ENCODE results near the gene TRIM47.
A peak's percentile ranks its signal among the peaks of the same experiment; 100 is the strongest.
"Not testable (repeated sequence)": the region's sequence is repeated elsewhere in the genome, so short reads cannot be mapped to it uniquely, and the experiment has no call there.

TRIM47 gene

DNA sequence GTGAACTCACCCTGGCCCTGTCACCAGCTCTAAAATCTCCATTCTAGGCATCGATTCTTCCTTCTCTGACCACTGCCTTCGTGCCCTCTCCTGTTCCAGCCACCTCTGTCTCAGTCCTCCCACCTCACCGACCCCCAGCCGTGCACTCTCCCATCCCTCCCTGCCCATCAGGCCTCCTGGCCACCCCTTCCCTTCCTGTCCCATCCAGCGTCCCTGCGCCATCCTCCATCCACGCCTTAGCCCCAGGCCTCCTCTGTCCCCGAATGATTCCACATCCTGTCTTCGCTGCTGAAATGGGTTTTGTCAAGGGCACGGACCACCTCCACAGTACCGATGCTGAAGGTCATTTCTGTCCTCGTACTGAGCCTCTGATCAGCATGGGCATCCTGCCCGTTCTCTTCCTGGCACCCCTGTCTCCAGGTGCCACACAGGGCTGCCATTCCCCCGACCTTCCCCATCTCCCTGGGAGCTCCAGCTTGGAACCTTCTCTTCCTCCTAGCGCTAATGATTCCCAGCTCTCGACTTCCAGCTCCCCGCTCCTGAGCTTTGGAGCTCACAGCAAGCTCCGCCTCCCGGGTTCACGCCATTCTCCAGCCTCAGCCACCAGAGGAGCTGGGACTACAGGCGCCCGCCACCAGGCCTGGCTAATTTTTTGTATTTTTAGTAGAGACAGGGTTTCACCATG, 15.8 kb upstream of the TRIM47 start:
- H3K4me3 ChIP-seq (ENCODE audit: low read length), result no peak overlapping the region
- DNase-seq (ENCODE audit: low read depth, low spot score), result no peak

DNA sequence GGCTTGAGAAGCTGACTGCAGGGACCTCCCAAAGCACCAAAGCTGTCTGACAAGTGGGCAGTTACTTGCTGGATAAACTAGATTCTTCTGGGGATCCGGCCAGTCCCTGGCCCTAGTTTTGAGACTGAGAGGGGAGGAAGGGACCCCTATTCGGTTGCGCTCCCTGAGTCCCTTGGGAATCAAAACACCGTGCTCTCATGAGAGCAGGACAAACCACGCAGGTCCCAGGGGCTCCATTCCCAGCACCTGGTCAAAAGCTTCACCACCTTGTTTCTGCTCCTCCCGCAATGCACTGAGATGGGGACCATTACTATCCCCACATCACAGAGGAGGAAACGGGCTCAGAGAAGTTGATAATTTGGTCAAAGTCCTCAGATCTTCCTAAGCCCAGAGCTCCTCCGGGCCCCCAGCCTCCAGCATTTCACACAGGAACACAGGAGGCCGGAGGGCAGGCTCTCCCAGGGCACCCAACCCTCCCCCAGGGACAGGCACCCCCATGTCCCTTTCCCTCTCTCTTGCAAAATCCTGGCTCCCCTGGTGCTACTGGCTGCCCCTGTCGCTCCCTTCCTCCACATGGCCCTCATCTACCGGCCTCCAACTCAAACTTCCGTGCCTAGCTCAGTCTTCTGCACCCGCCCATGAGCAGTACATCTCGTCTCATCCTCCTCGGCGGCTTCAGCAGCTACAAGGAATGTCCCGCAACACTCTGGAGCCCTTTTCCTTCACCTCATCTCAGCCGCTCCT, 15.1 kb upstream of the TRIM47 start:
- DNase-seq (ENCODE audit: low read depth, low spot score), result no peak
- no peak overlapping the region for H3K4me3 ChIP-seq (ENCODE audit: low read length)

DNA sequence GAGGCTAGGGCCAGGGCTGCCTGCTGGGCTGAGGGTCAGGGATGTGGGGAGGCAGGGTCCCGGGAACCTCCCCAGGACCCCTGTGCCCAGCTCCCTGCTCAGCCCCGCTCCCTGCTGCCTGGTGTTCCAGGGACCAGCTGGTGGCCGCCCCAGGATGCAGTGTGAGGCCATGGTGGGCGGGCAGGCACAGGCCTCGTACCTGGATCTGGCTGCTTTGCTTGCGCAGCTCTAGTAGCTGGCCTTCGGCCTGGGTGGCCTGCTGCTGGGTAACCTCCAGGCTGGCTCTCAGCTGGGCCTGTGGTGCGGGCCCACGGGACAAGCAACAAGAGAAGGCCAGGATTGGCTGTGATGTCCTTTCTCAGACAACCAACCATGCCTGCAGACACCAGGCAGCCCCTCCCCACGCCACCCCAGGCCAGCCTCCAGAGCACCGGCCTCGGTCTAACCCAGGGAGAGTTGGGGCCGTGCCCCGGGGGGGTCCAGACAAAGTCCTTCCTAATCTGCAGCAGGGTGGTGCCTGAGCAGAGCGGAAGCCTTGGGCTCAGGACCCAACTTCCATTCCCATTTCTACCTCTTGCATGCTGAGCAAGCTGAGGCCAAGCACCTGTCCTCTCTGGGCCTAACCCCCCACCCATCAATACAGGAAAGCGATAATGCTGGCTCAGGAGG, 14.3 kb upstream of the TRIM47 start:
- no peak for DNase-seq (ENCODE audit: low read depth, low spot score)
- no peak overlapping the region for H3K4me3 ChIP-seq (ENCODE audit: low read length)

DNA sequence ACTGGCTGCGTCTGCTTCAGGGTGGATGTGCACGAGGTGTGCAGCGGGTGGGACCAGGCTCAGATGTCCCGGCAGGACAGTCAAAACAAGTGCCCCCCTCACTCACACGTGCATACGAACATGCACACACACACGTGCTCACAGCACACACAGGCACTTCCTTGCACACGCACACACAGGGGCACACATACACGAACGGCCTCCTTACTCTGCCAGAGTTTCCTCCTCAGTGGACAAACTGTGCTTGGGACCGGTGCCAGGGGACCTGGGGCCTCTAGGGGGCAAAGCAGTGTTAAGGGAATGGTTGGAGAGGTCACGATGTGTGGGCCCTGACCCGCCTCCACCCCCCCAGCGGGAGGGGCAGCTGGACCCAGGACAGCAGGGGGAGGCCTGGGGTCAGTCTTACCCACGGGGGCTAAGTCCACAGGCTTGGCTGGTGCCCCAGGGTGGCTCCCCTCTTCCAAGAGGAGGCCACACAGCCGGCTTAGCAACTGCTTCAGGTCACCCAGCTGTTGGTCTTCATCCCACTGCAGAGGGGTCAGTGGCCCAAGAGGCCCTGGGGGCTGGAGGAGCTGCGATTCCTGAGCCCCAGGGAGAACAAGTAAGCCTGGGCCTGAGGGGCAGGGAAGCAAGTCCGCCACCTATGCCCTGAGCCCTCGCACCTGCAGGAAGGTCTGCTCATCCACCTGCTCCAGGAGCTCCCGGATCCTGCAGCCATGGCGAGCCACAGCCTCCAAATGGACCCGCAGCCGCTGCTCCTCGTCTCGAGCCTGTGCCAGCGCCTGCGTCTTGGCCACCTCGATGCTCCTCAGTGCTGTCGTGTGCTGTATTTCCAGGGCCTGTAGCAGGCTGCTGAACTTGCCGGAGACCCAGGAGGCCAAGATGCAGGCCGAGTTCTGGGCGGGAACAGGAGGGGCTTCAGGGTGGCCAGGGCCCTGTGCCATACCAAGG, 13.5 kb upstream of the TRIM47 start:
- no peak overlapping the region for H3K4me3 ChIP-seq (ENCODE audit: low read length)
- no peak for DNase-seq (ENCODE audit: low read depth, low spot score)

DNA sequence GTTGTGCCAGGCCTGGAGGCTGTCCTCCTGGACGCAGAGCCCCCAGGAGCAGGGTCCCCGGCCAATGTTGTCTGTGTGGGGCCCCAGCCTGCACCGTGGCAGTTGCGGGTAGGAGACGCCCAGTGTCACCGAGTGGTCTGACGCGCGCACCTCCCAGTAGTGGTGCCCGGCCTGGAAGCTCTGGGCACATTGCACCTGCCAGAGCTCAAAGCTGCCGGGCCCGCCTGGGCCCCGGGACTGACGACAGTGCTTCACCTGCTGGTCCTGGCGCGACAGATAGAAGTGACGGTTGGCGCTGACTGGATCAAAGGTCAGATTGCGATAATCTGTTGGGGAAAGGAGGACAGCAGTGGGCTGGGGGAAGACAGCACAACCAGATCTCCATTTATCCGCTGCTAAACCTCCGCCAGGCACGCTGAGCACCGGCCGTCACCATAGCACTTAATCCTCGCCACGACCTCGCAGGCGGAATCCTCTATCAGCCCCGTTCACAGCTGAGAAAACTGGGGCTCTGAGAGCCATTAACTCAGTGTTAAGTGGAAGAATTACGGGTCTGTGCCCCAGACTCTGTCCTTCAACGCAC, 12.7 kb upstream of the TRIM47 start:
- no peak for DNase-seq (ENCODE audit: low read depth, low spot score)
- H3K4me3 ChIP-seq (ENCODE audit: low read length), result no peak overlapping the region

DNA sequence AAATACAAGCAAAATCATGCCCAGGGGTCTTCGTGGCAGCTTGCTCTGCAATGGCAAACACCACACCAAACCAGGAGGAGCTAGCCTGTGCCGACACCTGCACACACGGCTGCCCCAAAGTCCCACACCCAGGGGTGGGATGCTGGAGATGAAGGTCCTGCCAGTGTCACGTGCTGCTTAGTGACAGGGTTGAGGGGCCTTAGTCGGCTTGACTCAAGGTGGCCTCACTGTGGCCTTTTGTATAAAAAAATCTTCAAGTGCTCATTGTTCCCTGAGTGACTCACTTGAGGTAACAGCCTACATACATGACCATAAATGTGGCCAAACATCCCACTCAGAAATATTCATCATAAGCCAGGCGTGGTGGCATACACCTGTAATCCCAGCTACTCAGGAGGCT, 11.1 kb upstream of the TRIM47 start:
- H3K4me3 ChIP-seq (ENCODE audit: low read length), result no peak overlapping the region
- no peak for DNase-seq (ENCODE audit: low read depth, low spot score)

DNA sequence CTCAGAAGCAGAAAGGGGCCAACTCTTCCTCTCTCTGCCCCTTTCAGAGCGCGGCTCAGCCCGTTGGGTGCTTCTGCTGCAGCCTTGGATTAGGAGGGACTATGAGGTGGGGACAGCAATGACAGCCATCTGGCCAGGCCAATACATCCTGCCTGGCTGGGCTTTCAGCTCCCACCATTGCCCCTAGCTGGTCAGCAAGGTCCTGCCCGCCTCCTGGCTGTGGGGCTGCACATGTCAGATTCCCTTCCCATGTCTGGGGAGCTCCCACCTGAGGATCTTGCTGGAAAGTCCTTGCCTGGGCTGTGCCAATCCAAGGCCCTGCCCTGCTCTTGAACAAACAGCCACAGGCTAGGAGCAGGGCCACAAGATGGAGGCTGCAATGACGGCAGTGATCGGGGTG, 10.1 kb upstream of the TRIM47 start:
- no peak overlapping the region for H3K4me3 ChIP-seq (ENCODE audit: low read length)
- DNase-seq (ENCODE audit: low read depth, low spot score), result no peak

DNA sequence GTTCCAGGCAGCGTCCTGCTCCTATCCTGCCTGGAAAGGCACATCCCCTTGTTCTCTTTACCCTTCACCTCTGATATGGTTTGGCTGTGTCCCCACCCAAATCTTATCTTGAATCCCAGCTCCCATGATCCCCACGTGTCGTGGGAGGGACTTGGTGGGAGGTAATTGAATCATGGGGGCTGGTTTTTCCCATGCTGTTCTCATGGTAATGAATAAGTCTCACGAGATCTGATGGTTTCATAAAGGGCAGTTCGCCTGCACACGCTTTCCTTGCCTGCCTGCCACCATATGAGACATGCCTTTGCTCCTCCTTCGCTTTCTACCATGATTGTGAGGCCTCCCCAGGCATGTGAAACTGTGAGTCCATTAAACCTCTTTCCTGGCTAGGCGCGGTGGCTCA, 7.5 kb upstream of the TRIM47 start:
- DNase-seq (ENCODE audit: low read depth, low spot score); H3K4me3 ChIP-seq (ENCODE audit: low read length): not testable (repeated sequence)

DNA sequence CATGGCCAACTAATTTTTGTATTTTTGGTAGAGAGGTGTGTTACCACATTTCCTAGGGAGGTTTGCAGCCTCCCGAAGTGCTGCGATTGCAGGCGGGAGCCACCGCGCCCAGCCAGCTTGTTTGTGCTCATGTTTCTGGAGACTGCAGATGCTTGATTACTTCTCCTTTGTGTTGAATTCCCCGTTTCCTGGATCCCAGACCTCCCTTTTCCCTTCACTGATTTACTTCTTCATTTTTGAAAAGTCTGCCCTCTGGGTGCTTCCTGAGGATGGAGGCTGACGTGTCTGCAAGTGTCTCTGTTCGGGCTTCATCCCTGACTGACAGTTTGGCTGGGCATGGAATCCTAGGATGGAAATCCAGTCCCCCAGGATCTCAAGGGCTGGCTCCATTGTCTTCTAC, 7.0 kb upstream of the TRIM47 start:
- no peak for DNase-seq (ENCODE audit: low read depth, low spot score)
- H3K4me3 ChIP-seq (ENCODE audit: low read length), result no peak overlapping the region

DNA sequence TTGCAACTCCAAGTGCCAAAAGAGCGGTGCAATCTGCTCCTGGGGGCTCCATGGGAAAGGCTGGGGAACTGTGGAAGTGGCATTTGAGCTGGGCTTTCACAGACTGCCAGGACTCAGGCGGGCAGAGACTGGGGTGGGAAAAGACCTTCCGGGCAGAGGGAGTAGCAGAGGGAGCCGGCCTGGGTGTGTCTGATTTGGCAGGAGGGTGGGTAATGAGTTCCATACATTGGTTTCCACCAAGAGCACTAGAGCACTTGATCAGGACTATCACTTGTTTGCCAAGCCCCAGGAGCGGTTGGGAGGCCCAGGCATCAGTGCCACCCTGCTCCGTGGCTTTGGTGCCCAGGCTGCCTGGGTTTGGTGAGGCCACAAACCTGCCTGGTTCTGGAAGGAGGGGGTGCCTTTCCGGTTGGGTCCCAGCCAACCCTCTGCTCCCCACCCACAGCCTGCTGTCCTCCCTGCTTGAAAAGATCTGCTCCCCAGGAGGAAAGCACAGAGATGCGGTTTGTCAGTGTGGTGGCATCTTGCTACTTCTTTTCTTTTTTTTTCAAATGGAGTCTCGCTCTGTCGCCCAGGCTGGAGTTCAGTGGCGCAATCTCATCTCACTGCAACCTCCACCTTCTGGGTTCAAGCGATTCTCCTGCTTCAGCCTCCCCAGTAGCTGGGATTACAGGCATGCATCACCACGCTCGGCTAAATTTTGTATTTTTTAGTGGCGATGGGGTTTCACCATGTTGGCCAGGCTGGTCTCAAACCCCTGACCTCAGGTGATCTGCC, 3.5 kb upstream of the TRIM47 start:
- no peak overlapping the region for H3K4me3 ChIP-seq (ENCODE audit: low read length)
- peak; percentile 92 for DNase-seq (ENCODE audit: low read depth, low spot score)

DNA sequence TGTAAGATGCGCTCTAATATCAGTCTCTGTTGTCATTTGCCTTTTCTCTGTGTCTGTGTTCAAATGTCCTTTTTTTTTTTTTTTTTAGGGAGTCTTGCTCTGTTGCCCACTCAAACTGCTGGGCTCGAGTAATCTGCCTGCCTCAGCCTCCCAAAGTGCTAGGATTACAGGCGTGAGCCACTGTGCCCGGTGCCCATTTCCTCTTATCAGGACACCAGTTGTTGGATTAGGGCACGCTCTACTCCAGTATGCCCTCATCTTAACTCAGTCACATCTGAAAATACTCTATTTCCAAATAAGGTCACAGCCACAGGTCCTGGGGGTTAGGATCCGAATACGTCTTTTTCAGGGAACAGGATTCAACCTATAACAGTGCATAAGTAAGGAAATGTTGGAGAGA, 1.9 kb upstream of the TRIM47 start:
- no peak overlapping the region for H3K4me3 ChIP-seq (ENCODE audit: low read length)
- no peak for DNase-seq (ENCODE audit: low read depth, low spot score)

GRCh38 chr17:75877752-75878173, 618 bp downstream of the TRIM47 start:
- peak; percentile 50 for DNase-seq (ENCODE audit: low read depth, low spot score)
- H3K4me3 ChIP-seq (ENCODE audit: low read length), result no peak overlapping the region

- DNase-seq (ENCODE audit: low read depth, low spot score), result no peak
- peak overlapping the region; percentile 46 for H3K4me3 ChIP-seq (ENCODE audit: low read length)
Observed at GRCh38 chr17:75876938-75877751, 1.2 kb downstream of the TRIM47 start.

DNA sequence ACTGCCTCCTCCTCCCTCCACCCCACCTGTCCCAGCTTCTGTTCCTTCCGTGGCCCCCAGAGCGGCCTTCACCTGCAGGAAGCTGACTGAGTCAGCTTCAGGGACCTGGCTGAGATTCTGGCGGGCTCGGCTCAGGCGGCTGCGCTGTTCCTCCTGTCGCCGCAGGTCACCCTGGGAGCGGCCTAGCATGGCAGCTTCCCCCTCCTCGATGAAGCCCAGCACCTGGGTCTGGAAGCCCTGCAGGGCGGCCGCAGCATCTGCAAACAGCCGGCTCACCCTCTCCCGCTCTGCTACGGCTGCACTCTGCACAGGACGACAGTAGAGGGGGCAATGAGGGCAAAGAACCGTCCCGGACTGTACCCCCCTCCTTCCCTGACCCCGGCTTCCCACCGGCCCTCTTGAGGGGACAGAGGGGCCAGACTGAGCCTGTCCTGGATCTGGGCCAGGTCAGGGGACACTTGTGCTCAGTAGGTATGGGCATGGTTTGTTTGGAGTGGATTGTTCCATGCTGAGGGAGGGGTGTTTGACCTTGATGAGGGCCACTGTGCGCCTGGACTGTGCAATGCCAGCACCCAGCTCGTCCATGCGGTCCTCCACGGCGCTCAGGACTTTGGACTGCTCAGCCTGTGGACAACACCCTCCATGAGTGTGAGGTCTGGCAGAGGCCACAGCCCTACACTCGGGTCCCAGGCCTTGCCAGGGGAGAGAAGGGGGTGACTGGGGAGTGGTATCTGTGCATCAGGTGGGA, 2.0 kb downstream of the TRIM47 start:
- H3K4me3 ChIP-seq (ENCODE audit: low read length), result peak overlapping the region; percentile 46
- peak; percentile 80 for DNase-seq (ENCODE audit: low read depth, low spot score)

DNA sequence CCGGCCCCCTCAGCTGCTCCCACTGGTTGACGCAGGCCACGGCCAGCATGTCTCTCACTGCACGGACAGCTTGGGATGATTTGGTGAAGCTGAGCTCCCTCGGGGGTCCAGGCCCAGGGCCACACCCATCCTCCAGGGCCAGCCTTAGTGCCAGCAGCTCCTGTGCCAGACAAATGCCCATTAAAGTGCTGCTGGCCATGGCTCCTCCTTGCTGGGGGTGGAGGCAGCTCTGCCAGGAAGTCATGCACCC, 2.5 kb downstream of the TRIM47 start:
- DNase-seq (ENCODE audit: low read depth, low spot score), result no peak
- peak overlapping the region; percentile 46 for H3K4me3 ChIP-seq (ENCODE audit: low read length)

GRCh38 chr17:75875182-75875939, 3.0 kb downstream of the TRIM47 start:
- H3K4me3 ChIP-seq (ENCODE audit: low read length), result peak overlapping the region; percentile 46
- DNase-seq (ENCODE audit: low read depth, low spot score), result no peak

All from Jurkat, Clone E6-1 (cell line).